GM18499 (cell line): ENCODE results near the gene APOC1.
"Not testable (repeated sequence)": the region's sequence is repeated elsewhere in the genome, so short reads cannot be mapped to it uniquely, and the experiment has no call there.

Source experiments
- ATAC-seq: cut with Tn5 transposase; IDR thresholded peaks from one replicate; pipeline ENCODE4 v1.9.1; 2021; ENCODE audit warnings: moderate number of reproducible peaks; ENCODE audit not compliant: insufficient read depth, unreplicated experiment

APOC1 gene

DNA sequence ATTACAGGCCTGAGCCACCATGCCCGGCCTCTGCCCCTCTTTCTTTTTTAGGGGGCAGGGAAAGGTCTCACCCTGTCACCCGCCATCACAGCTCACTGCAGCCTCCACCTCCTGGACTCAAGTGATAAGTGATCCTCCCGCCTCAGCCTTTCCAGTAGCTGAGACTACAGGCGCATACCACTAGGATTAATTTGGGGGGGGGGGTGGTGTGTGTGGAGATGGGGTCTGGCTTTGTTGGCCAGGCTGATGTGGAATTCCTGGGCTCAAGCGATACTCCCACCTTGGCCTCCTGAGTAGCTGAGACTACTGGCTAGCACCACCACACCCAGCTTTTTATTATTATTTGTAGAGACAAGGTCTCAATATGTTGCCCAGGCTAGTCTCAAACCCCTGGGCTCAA is 4.6 kb upstream of the APOC1 start:
- ATAC-seq: no peak

DNA sequence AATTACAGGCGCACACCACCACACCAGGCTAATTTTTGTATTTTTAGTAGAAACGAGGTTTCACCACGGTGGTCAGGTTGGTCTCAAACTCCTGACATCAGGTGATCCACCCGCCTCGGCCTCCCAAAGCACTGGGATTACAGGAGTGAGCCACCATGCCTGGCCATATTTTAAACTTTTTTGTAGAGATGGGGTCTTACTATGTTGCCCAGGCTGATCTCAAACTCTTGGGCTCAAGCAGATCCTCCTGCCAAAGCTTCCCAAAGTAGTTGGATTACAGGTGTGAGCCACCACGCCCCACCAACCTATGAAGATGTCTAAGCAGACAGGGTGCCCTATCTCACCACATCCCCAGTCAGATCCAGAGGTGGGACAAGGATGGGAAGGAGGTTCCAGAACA is 2.5 kb upstream of the APOC1 start:
- not testable (repeated sequence) for ATAC-seq

DNA sequence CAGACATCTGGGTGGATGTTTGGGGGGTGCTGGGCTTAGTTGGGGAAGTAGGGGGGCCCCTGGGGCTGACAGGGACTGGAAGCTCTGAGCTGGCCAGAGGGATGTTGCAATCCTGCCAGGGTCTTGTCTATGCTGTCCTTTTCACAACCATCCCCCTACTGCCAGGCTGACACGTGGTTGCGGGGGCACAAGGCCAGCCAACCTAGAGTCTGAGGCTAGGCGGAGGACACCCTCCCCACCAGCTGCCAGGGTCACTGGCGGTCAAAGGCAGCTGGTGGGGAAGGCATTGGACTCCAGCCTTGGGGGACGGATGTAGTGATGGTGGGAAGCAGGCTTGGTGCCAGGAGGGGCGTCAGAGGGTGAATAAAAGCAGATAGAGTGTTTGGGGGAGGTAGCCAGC is 1.6 kb upstream of the APOC1 start:
- ATAC-seq: no peak

DNA sequence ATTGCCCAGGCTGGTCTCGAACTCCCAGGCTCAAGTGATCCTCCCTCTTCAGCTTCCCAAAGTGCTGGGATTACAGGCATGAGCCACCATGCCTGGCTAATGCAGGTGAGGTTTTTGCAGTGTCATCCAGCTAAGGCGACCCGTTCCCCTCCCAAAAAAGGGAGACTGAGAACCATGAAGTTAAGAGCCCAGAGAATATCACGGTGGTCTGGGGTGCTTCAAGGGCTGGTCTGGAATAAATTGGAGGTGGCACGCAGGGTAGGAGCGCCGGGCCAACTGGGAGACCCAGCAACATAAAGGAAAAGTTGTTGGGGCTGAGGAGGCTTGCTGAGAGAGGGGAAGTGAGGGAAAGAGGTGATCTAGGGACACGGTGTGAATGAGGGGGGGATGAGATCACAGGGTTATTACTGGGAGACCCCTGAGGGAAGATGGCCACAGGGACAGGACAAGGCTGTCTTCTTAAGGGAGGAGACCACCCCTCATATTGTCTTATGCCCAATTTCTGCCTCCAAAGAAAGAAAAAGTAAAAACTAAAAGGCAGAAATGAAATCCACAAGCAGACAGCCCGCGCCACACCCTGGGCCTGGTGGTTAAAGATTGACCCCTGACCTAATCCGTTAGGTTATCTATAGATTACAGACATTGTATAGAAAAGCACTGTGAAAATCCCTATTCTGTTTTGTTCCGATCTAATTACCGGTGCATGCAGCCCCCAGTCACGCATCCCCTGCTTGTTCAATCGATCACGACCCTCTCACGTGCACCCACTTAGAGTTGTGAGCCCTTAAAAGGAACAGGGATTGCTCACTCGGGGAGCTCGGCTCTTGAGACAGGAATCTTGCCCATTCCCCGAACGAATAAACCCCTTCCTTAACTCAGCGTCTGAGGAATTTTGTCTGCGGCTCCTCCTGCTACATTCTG is 636 bp upstream of the APOC1 start:
- not testable (repeated sequence) for ATAC-seq

DNA sequence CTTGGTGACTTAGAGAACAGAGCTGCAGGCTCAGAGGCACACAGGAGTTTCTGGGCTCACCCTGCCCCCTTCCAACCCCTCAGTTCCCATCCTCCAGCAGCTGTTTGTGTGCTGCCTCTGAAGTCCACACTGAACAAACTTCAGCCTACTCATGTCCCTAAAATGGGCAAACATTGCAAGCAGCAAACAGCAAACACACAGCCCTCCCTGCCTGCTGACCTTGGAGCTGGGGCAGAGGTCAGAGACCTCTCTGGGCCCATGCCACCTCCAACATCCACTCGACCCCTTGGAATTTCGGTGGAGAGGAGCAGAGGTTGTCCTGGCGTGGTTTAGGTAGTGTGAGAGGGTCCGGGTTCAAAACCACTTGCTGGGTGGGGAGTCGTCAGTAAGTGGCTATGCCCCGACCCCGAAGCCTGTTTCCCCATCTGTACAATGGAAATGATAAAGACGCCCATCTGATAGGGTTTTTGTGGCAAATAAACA is 9.9 kb downstream of the APOC1 start:
- no peak for ATAC-seq

DNA sequence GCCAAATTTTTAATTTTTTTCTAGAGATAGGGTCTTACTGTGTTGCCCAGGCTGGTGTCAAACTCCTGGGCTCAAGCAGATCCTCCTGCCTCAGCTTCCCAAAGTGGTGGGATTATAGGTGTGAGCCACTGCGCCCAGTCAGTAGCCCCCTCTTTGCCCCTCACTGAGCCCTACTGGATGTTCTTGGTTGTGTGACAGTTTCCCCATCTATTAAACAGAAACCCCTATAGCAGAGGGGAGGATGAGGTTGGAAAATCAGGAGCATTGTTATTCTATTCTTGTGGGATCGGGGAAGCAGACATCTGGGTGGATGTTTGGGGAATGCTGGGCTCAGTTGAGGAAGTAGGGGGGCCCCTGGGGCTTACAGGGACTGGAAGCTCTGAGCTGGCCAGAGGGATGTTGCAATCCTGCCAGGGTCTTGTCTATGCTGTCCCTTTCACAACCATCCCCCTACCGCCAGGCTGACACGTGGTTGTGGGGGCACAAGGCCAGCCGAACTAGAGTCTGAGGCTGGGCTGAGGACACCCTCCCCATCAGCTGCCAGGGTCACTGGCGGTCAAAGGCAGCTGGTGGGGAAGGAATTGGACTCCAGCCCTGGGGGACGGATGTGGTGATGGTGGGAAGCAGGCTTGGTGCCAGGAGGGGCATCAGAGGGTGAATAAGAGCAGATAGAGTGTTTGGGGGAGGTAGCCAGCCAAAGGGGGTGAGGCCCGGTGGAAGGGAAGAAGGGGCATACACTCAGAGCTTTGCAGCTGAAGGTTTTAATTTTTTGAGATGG is 10.9 kb downstream of the APOC1 start:
- ATAC-seq: no peak

DNA sequence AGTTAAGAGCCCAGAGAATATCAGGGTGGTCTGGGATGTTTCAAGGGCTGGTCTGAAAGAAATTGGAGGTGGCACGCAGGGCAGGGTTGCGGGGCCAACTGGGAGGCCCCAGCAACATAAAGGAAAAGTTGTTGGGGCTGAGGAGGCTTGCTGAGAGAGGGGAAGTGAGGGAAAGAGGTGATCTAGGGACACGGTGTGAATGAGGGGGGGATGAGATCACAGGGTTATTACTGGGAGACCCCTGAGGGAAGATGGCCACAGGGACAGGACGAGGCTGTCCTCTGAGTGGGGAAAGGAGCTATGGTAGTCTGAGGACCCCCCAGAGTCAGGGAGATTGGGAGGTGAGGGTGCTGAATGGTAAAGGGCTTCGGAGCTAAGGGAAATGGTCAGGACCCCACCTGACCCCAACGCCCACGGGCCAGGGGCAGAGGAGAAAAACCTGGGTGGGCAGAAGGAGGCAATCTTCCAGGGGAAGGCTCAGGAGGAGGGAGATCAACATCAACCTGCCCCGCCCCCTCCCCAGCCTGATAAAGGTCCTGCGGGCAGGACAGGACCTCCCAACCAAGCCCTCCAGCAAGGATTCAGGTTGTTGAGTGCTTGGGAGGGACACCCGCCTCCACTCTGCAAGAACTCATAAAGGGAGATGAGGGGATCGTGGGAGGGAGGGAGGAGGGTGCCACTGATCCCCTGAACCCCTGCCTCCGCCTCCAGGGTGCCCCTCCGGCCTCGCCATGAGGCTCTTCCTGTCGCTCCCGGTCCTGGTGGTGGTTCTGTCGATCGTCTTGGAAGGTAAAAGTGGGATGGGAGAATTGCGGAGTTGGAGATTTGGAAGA is 12.1 kb downstream of the APOC1 start:
- not testable (repeated sequence) for ATAC-seq

DNA sequence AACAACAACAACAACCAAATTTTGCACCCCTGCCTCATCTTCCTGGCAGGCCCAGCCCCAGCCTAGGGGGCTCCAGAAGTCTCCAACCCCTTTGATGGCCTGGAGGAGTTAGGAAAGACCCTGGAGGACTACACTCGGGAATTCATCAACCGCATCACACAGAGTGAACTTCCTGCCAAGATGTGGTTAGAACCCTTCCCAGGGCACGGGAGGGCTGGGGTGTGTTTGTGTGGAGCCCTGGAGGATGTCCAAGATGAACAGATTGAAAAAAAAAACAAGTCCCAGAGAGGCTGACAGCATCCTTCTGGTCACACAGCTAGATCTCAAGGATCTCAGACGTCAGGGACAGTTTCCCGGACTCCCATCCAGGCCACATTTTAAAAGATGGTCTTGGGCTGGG is 13.3 kb downstream of the APOC1 start:
- no peak for ATAC-seq

DNA sequence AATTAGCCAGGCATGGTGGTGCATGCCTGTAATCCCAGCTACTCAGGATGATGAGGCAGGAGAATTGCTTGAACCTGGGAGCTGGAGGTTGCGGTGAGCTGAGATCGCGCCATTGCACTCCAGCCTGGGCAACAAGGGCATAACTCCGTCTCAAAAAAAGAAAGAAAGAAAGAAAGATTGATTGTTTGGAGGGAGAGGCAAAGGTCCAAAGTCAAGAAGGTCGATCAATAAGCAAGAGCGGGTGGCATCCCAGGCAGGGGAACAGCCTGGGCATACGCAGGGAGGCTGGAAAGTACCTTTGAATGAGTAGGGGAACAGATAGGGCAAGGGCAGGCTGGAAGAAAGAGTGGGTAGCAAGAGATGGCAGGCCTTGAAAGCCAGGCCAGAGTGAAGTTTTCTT is 15.7 kb downstream of the APOC1 start:
- no peak for ATAC-seq

DNA sequence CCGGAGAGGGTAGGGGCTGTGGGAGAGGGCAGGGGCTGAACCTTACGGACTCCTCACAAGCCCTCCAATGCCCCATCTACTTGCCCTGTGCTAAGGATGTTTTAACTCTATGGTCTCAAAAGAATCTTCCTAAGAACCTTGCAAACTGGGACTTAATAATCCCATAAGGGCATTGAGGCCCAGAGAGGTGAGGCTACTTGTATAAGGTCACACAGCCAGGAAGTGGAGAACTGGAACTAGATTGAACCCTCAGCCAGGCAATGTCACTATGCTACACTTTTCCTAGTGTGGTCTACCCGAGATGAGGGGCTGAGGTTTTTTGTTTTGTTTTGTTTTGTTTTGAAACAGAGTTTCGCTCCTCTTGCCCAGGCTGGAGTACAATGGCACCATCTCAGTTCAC is 17.1 kb downstream of the APOC1 start:
- no peak for ATAC-seq

DNA sequence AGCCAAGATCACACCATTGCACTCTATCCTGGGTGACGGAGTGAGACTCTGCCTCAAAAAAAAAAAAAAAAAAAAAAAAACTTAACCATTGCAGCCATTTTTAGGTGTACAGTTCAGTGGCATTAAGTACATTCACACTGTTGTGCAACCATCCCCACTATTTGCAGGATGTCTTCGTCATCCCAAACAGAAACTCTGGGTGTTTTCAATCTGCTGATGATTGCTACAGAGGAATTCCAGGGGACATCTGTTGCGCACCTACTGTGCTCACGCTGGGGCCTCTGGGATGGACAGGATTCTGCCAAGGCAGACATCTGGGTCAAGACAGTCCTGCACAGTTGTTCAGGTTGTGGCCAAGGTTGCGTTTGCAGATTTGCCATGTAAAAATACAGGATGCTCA is 25.3 kb downstream of the APOC1 start:
- no peak for ATAC-seq

DNA sequence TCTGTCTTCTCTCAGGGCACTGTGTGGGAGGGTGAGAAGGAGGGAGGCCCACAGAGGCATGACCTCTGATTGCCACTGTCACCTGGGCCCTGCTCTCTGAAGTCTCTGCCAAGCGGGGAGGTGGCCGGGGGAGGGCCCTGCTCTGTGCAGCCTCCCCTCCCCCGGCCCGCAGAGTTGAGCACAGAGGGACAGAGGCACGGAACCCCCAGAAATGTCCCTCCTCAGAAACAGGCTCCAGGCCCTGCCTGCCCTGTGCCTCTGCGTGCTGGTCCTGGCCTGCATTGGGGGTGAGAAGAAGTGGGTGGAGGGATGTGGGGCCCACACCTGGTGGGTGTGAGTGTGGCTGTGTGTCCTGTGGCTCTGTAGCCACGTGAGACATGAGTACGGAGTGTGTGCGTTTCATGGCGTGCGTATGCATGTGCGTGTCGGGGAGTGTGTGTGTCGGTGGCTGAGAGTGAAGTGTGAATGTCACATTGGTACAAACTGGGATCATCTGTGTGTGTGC is 27.7 kb downstream of the APOC1 start, which contains the start of gene APOC4:
TSS of gene APOC4 (plus strand) at position 171 of the 505 bp plus-strand sequence. CDS start at position 212, 41 bp downstream.
- ATAC-seq: no peak

DNA sequence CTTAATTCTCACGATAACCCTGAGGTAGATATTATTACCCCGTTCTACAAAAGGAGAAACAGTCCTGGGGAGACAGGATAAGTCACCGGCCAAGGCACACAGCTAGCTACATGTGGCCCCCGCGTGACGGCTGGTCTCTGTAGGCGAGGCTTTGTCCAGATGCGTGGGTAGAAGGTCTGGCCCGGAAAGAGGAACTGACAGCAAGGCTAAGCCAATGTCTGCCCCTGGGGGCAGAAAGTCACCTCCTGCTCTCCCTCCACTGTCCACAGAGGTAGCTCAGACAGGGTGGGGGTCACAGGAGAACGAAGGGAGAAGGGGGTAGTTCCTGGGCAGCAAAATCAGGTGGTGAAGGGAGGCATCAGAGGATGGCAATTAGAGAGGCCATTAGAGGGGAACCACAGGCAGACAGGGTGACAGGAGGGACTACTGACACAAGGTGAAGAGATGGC is 29.4 kb downstream of the APOC1 start:
- ATAC-seq: no peak

DNA sequence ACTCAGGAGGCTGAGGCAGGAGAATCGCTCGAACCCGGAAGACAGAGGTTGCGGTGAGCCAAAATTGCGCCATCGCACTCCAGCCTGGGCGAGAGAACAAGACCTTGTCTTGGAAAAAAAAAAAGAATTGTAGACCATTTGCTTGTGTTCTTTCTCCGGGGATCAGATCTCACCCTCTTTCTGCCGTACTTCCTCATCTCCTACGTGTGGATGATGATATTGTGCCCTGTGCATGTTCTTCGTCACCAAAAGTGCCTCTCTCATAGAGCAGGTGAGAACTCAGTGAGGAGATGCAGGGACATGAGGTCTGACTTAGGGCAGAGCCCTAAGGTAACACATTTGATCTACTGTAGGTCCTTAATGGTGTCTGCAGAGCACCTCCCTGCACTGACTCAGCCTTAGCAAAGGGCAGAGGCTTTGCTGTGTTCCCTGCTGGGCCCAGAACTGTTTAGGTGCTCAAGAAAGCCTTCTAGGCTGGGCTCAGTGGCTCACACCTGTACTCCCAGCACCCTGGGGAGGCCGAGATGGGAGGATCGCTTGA is 32.7 kb downstream of the APOC1 start:
- ATAC-seq: no peak

DNA sequence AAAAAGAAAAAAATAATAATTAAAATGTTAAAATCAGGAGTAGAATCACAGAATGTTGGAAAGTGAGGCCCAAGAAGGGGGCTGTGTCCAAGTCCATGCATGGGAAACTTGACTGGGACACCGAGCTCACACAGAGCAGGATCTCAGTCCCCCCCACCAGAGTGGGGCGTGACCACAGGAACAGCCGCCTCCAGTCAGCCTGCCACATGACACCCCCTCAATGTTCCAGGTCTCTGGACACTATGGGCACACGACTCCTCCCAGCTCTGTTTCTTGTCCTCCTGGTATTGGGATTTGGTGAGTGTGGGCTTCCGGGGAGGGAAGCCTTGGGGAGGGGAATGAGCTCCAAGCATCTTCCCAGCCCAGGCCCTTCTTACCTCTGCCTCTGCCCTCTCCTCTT is 33.8 kb downstream of the APOC1 start:
- no peak for ATAC-seq

DNA sequence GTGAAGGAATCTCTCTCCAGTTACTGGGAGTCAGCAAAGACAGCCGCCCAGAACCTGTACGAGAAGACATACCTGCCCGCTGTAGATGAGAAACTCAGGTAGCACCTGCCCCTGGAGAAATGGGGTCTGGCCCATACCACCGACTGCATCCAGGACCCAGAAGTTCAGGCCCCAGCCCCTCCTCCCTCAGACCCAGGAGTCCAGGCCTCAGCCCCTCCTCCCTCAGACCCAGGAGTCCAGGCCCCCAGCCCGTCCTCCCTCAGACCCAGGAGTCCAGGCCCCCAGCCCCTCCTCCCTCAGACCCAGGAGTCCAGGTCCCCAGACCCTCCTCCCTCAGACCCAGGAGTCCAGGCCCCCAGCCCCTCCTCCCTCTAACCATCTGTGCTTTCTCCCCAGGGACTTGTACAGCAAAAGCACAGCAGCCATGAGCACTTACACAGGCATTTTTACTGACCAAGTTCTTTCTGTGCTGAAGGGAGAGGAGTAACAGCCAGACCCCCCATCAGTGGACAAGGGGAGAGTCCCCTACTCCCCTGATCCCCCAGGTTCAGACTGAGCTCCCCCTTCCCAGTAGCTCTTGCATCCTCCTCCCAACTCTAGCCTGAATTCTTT is 34.5 kb downstream of the APOC1 start:
- no peak for ATAC-seq

DNA sequence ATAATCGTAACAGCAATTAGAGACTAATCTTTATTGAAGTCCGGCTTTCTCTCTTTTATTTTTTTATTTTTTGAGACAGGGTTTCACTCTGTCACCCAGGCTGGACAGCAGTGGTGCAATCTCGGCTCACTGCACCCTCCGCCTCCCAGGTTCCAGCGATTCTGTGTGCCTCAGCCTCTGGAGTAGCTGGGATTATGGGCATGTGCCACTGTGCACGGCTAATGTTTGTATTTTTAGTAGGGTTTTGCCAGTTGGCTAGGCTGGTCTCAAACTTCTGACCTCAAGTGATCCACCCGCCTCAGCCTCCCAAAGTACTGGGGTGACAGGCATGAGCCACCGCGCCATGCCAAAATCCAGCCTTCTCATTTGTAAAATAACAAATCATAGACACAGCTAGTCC is 35.1 kb downstream of the APOC1 start:
- no peak for ATAC-seq

DNA sequence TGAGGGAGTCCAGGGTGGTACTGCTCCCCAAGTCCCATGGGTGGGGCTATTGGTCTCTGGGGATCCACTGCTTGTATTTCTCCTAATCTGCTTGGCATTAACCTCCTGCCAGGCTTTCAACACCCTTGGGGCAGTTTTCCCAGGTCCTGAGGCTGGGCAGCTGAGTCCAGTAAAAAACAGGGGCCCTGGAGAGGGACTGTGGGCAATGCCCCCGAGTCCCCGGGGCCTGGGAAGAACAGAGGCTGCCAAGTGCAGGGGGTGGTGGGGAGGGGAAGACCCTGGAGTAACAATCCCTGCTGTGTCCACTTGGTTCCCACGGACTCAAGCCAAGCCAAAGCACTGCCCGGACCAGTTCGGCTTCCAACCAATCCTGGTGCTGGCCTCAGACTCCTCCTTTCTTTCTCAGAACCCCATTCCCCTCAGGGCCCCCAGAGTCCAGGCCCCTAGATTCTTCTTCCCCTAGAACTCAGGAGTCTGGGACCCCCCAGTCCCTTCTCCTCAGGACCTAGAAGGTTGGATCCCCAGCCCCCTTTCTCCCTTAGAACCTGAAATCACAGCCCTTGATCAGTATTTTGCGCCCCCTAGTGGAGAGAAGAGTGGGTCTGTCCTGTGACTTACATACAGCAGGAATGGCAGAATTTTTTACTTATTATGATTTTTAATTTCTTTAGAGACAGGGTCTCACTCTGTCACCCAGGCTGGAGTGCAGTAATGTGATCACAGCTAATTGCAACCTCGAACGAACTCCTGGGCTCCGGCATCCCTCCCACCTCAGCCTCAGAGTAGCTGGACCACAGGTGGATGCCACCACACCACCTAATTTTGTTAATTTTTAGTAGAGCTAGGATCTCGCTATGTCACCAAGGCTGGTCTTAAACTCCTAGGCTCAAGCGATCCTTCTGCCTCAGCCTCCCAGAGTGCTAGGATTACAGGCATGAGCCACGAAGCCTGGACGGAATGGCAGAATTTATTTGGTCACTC is 37.1 kb downstream of the APOC1 start:
- ATAC-seq: no peak
